GM18909 (cell line): Measurements from ENCODE around the gene SMARCC2.

Experiments used
- ATAC-seq: cut with Tn5 transposase; IDR thresholded peaks from one replicate; pipeline ENCODE4 v1.9.1; 2021; ENCODE audit warnings: mild to moderate bottlenecking; ENCODE audit not compliant: unreplicated experiment, poor library complexity

Gene SMARCC2

DNA sequence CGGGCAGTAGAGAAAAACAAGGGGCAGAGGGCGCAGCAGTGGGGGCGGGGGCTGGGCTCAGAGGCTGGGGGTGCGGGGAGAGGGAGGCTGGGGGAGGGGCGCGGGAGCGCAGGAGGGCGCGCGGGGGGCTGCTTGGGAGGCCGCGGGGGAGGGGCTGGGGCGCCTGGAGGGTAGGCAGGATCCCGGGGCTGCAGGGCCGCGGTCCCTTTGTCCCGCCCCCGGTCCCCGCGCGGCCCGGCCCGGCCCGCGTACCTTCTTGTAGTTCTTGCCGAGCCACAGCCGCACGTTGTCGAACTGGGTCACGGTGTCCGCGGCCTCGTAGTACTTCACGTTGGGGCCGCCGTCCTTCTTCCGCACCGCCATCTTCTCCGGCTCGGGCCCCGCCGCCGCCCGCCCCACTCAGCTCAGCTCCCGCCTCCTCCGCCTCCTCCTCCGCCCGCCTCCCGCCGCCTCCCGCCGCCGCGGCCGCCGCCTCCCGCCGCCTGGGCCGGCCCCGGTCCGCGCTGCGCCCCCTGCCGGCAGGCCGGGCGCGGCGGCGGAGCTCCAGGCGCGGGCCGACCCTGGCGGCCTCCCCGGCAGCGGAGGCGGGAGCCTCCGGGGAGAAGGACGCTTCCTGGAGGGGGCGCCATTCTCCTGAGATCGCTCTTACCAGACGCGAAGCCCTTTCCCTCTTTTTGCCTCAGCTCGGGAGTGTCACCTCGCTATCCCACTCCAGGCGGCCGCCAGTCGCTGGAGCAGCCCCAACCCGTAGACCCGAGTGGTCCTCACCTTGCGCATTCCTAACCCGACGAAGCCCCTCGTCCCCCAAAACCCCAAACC, at the start of gene SMARCC2:
Gene SMARCC2 (minus strand): TSS at position 385 of the 819 bp plus-strand sequence. CDS start 22 bp downstream, at position 363.
- ATAC-seq = peak; percentile 79

DNA sequence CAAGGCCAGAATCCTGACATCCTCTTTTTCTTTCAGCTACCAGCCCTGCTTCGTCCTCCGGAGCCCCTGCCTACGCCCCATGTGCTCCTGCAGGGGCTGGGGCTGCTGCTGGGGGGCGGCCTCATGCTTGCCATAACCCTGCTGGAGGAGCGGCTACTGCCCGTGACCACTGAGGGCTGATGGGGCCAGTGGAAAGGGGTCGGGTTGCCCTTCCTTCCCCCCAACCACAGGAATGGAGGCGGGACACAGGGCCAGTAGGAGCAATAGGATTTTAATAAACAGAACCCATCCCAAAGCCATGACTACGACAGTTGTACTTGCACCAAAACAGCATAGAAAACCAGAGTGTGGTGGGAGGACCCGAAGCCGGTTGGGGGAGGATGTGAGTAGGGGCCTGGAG, 48.3 kb upstream of the SMARCC2 start:
- ATAC-seq = no peak

DNA sequence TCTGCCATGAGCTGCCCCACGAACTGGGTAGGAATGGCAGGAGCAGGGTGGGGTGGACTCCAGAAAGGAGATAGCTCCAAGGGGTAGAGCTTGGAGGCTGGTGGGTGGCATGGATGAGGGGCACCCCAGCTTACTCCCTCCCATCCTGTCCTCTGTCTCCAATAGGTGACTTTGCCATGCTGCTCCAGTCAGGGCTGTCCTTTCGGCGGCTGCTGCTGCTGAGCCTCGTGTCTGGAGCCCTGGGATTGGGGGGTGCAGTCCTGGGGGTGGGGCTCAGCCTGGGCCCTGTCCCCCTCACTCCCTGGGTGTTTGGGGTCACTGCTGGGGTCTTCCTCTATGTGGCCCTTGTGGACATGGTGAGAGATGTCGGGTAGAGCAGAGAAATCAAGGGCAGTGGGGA, 47.7 kb upstream of the SMARCC2 start:
- no peak for ATAC-seq

DNA sequence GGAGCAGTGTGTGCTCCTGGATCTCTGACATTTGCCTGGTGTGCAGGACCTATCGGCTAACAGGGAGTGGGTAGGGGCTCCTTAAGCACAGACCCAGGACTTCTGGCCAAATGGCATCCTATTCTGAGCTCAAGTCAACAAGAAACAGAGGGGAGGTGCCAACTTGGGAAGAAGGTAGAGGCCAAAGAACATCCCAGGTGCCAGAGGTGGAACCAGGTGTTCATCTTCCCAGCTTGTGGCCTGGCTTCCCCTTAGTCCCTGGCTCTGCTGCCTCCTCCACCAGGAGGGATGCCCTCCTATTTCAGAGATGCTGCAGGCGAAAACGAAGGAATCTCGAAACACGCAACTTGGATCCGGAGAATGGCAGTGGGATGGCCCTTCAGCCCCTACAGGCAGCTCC, 46.8 kb upstream of the SMARCC2 start:
- ATAC-seq = no peak

DNA sequence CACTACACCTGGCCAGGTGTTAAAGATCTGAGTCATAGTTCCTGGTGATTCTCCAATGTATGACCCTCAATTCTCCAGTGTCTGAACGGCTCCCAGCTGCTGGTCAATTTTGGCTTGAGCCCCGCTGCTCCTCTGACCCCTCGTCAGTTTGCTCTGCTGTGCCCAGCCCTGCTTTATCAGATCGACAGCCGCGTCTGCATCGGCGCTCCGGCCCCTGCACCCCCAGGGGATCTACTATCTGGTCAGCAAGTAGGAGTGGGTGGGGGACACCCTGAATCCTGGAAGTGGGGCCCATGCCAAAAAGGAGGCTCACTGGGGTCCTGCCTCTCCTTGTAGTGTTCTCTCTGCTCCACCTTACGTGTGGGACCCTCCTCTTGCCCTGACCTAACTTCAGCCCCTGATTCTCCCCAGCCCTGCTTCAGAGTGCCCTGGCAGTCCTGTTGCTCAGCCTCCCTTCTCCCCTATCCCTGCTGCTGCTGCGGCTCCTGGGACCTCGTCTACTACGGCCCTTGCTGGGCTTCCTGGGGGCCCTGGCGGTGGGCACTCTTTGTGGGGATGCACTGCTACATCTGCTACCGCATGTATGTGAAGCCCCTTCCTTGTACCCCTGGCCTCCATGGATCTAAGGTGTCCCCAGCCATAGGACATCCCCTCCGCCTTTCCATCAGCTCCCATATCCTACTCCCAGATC, 45.6 kb upstream of the SMARCC2 start:
- ATAC-seq = no peak

DNA sequence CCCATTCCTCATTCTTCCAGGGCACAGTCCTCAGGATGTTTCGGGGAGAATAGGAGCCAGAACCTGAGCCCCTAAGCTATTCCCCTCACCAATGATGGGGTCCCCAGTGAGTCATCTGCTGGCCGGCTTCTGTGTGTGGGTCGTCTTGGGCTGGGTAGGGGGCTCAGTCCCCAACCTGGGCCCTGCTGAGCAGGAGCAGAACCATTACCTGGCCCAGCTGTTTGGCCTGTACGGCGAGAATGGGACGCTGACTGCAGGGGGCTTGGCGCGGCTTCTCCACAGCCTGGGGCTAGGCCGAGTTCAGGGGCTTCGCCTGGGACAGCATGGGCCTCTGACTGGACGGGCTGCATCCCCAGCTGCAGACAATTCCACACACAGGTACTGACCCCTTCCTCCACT, 41.9 kb upstream of the SMARCC2 start:
- no peak for ATAC-seq

DNA sequence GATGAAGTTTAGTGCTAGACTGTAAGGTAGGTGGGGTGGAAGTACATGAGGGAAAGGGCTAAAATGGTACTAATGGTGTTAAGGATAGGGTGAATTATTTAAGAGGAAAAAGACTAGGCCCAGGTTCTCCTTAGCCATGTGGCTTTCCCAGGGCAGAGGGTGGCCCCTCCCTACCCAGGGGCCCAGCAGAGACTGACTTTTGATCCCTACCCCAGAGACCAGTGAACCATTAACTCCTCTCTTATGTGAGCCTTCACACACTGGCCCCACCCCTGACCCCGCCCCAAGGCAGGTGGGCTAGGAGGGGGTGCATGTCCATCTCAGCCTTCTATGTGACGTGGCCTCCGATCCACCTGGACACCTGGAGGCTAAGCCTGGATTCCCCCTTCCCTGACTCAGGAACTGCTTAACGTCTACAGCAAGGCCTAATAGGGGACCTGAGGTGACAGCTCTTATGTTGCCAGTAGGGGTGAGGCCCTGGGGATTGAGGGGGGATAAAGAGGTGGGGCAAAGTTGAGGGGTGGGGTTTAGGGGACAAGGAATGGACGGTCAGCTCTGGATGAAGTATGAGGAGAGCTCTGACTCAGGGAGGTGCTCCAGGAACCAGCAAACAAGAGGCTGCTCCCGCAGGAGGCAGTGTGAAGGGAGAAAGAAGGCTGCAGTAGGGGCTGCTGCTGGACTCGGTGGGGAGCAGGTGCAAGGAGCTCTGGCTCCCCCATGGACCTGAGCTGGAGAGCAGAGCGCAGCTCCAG, 41.3 kb upstream of the SMARCC2 start:
- no peak for ATAC-seq

DNA sequence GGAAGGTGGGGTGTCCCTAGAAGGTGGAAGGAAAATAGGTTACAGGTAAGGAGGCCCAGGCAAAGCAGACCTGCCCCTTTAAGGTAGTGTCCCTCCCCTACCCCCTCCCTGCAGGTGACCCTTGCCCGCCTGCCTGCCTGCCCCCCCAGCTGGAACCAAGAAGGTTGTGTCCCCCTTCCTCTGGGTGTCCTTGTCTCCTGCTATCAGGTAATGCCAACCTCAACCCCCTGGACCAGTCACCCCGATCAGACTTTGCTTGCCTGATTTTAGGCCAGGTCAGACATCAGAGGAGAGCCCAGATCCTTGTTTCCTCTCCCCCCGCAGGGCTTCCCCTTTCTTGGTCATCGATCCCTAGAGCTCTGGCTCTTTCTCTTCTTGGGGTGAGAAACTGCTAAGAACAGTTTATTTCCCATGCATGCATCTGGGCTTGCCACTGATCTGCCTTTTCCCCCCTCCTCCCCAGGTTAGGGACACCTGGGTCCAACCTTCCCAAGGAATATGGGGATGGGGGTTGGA, 40.7 kb upstream of the SMARCC2 start, which contains the start of gene SLC39A5:
Gene SLC39A5 (plus strand): TSS at position 136 of the 516 bp plus-strand sequence. CDS start 1,224 bp downstream, outside the sequence.
- no peak for ATAC-seq

DNA sequence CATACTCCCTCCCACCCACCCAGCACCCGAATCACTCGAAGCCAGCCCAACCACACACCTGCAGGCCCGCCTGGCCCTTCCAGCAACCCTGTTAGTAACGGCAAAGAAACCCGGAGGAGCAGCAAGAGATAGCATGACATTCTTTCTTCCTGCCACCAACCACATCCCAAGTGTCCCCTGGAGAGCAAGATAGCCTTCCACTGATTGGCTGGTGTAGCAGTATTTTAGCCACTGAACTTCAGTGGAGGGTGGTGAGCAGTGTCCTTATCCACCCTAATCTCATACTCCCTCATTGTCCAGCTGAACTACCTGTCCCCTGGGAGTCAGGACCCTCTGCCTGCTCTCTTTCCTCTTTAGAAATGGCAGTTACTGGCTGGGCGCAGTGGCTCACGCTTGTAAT, 39.8 kb upstream of the SMARCC2 start:
- ATAC-seq = no peak

DNA sequence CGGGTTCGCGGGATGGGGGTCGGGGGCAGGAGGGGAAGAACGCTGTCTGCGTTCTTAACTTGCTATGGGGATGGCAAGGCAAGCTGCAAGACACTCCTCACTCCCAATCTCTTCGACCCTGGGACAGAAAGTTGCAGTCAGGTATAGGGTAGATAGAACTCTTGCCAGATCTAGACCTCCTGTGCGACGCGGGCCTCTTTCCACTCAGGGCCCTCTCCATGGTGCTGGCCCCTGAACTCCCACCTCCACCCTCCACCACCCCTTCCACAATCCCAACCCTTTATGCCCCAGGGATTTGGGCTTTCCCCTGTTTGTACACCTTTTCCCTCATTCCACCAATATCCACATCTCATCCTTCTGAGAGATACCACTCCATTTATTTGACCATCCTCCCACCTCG, 35.7 kb upstream of the SMARCC2 start:
- no peak for ATAC-seq

DNA sequence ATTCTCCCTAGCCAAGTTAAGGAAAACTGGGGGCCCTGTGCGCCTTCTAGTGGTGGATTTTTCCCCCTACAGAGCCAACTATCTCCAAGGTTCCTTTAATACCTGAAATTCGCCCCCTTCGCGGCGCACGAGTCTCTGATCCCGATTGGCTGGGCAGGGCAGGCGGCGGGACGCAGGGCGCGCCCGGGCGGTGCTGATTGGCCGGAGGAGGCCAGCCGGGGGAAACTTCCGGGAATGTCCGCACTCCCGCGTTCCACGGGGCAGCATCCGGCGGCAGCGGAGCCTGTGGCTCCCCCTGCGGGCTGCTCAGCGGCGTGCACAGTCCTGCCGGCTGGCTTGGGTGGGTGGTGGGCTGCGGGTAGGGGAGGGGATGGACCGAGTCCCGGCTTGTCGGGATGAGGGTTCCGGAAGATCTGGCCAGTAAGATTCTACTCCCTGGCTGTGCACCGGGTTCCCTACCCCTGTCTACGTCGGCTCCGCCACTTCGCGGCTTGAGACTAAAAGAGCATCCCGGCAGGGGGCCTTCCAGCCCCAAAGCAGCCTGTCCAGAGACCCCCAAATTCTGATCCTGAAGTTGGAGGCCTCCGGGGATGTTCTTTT, 34.9 kb upstream of the SMARCC2 start, which contains the start of gene NABP2:
Gene NABP2 (plus strand): TSS at position 241 of the 600 bp plus-strand sequence. CDS start 515 bp downstream, outside the sequence.
- ATAC-seq = peak; percentile 79

DNA sequence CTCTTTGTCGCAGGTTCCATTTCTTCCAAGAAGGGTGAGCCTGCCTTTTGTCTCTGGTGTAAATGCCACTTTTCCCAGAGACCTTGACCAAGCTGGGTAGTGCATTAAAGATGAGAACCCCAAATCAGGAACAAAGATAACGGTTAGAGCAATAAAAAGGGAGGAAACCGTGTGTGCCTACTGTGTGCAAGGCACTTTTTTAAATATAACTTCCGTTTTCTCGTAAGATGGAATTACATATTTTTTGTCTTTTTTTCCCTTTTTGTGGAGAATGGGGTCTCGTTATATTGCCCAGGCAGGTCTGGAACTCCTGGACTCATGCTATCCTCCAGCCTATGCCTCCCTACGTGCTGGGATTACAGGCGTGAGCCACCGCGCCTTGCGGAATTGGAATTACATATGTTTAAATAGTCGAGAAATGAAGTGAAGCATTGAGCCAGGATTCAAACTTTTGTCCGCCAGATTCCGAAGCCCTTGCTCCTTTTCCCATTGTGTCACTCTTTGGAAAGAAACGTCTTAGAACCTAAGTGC, 34.4 kb upstream of the SMARCC2 start:
- no peak for ATAC-seq

DNA sequence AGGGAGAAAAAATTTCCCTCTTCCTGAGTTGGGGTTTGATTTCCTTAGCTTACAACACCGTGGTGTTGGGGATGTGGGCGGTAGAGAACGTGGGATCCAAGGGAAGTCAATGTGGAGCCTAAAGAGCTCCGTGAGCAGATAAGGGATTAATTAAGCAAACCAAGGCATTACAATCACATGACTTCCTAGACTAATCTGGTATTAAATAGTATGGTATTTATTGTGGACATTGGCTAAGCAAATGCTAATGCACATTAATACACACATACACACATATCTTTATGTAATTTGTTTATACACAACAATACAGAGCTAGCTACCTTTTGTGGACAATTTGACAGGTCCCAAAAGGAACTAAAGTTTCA, 33.2 kb upstream of the SMARCC2 start:
- ATAC-seq = no peak

DNA sequence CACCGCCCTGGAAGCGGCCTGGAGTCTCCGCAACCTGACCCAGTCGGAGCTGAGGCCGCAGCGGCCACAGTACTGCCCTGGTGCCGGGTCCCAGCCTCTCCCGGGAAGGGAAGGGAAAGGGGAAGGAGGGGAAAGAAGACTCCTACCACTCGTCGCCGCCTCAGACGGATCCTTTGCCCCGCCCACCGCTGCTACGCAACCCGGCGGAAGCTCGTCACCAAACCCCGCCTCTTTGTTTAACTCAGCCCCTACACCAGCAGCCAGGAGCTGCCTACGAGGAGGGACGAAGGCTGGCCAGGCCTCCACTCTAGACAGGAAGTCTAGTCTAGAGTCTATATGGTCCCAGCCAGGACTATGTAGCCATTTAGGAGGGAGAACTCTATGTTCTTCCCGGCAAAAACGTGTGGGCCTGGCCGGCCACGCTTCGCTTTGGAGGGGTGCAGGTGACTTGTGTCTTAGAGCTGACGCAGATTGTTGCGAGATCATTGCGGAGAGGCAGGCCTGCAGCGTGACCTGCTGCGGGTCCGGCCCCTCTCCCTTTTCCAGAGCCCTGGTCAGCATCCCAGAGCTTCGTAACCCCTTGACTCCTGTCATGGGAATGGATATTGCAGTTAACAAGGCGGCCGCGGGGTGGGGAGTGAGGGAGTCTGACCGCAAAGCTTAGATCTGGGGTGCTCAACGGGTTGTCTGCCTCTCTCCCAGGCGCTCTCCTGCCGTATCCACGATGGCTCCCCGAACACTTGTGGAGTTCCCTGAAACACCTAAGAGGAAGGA, 32.7 kb upstream of the SMARCC2 start, which contains the start of gene RNF41:
Gene RNF41 (minus strand): TSS at position 166 of the 774 bp plus-strand sequence. CDS start 7,875 bp downstream, outside the sequence.
- ATAC-seq = peak; percentile 82

DNA sequence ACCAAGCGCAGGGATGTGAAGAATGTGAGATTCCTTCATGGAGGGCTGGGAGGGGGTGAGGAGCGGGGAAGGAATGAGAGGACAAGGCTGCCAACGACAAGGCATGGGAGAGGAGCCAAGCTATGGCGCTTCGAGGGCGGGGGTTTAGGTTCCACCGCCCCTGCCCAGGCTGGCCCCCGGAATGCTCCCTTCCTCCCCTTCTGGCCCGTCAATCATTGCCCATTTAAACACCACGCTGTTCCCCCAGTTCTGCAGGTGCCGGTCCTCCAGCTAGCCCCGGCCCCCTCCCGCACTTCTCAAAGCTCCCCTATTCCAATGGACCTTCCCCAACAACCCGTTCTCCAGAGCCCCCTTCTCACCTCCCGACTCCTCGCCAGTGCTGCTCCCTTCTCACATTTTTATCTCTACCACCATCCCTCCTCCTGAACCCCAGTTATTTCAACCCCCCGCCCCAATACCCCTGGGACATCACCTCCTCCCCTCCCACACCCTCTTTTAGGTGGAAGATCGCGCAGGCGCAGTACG, 32.0 kb upstream of the SMARCC2 start:
- peak; percentile 28 for ATAC-seq

DNA sequence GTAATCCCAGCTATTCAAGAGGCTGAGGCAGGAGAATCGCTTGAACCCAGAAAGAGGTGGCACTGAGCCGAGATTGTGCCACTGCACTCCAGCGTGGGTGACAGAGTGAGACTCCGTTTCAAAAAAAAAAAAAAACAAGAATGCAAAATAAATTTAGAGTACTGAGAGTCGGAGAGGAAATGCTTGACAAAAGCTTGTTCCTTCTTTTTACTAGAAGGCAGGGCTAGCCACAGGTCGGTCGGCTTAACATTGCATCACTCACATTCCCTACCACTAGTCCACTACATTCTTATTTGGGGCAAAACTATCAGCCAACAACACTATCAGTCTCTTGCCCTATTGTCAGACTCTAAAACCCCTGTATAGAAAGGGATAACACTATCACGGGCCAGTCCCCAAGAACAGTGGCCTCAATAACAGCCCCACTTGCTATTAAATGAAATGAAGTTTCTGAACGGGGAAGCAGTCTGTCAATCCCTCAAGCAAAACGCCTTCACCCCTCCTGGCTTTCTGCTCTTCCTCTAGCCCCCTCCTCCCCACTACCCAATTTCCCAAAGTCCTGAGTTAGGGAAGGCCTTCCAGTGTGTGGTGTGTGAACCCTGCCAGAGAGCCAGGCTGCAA, 31.4 kb upstream of the SMARCC2 start:
- ATAC-seq = no peak

DNA sequence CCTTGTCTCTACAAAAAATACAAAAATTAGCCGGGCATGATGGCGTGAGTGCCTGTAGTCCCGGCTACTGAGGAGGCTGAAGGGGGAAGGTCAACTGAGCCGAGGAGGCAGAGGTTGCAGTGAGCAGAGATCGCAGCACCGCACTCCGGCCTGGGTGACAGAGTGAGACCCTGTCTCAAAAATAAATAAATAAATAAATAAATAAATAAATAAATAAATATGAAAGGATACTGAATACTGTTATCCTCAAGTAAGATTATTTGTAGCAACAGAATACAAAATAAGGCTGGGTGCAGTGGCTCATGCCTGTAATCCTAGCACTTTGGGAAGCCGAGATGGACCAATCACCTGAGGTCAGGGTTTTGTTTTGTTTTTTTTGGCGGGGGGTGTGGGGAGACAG, 30.6 kb upstream of the SMARCC2 start:
- no peak for ATAC-seq

DNA sequence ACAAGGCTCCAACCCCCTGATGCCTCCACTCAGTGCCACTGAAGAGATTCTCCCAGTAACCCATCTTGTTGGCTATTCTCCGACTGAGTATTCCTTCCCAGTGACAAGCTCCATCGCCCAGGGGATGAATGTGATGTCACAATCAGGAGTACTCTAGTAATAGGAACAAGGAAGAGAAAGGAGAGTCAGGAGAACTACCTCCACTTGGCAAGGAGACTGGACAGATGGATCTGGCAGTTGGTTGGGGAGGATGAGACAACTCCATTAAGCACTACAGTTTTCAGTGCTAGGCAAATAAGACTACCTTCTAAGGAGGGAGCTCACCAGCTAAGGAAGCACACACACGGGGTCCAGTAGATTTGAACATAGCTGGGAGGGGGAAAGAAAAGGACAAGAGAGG, 27.2 kb upstream of the SMARCC2 start:
- no peak for ATAC-seq
